ENCODE data around the gene FKBP1A. TPM values are rescaled to one million over a fixed set of nuclear protein-coding genes. Genes with fewer than 3 reads are reported as not detected.

Gene FKBP1A
- total and polyA plus RNA-seq, 9 of the 15 experiments (the other 6 are each of a cell fraction or from before 2014, with no cell fraction given): 48.8 to 502 (median 89.6) TPM

GRCh38 chr20:1334761-1335160, 58.1 kb downstream of the FKBP1A start (continued):
- TF ChIP-seq ZNF592 (IDR thresholded peaks at IDR 0.05): no peak
- TF ChIP-seq NR2F6 (CRISPR knock-in tag; IDR thresholded peaks at IDR 0.05): no peak
- no peak for TF ChIP-seq SMARCA4 (IDR thresholded peaks at IDR 0.05)
- no peak for TF ChIP-seq NR2C1 (IDR thresholded peaks at IDR 0.05)
- no peak for TF ChIP-seq NR2C1 (tag; IDR thresholded peaks at IDR 0.05)
- peak; percentile 86 for TF ChIP-seq CEBPG (CRISPR knock-in tag; IDR thresholded peaks at IDR 0.05)
- peak; percentile 52 to 74; a peak in 3 of 4 replicates for TF ChIP-seq CEBPG (tag; conservative IDR thresholded peaks at IDR 0.05 in 1 of 2, IDR thresholded peaks at IDR 0.05 in 1 of 2)
- TF ChIP-seq MTA1 (IDR thresholded peaks at IDR 0.05; ENCODE audit: borderline replicate concordance): no peak
- TF ChIP-seq MCM7 (IDR thresholded peaks at IDR 0.05): no peak
- TF ChIP-seq TCFL5 (CRISPR knock-in tag; conservative IDR thresholded peaks at IDR 0.05): no peak
- no peak for TF ChIP-seq ZBTB9 (CRISPR knock-in tag; IDR thresholded peaks at IDR 0.05)
- no peak for TF ChIP-seq NFIC (IDR thresholded peaks at IDR 0.05)
- no peak for TF ChIP-seq PHB (CRISPR knock-in tag; IDR thresholded peaks at IDR 0.05)
- TF ChIP-seq, protein P1, sequence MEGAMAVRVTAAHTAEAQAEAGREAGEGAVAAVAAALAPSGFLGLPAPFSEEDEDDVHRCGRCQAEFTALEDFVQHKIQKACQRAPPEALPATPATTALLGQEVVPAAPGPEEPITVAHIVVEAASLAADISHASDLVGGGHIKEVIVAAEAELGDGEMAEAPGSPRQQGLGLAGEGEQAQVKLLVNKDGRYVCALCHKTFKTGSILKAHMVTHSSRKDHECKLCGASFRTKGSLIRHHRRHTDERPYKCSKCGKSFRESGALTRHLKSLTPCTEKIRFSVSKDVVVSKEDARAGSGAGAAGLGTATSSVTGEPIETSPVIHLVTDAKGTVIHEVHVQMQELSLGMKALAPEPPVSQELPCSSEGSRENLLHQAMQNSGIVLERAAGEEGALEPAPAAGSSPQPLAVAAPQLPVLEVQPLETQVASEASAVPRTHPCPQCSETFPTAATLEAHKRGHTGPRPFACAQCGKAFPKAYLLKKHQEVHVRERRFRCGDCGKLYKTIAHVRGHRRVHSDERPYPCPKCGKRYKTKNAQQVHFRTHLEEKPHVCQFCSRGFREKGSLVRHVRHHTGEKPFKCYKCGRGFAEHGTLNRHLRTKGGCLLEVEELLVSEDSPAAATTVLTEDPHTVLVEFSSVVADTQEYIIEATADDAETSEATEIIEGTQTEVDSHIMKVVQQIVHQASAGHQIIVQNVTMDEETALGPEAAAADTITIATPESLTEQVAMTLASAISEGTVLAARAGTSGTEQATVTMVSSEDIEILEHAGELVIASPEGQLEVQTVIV (CRISPR knock-in tag; IDR thresholded peaks at IDR 0.05; ENCODE audit: borderline replicate concordance): no peak
- TF ChIP-seq, protein P2, sequence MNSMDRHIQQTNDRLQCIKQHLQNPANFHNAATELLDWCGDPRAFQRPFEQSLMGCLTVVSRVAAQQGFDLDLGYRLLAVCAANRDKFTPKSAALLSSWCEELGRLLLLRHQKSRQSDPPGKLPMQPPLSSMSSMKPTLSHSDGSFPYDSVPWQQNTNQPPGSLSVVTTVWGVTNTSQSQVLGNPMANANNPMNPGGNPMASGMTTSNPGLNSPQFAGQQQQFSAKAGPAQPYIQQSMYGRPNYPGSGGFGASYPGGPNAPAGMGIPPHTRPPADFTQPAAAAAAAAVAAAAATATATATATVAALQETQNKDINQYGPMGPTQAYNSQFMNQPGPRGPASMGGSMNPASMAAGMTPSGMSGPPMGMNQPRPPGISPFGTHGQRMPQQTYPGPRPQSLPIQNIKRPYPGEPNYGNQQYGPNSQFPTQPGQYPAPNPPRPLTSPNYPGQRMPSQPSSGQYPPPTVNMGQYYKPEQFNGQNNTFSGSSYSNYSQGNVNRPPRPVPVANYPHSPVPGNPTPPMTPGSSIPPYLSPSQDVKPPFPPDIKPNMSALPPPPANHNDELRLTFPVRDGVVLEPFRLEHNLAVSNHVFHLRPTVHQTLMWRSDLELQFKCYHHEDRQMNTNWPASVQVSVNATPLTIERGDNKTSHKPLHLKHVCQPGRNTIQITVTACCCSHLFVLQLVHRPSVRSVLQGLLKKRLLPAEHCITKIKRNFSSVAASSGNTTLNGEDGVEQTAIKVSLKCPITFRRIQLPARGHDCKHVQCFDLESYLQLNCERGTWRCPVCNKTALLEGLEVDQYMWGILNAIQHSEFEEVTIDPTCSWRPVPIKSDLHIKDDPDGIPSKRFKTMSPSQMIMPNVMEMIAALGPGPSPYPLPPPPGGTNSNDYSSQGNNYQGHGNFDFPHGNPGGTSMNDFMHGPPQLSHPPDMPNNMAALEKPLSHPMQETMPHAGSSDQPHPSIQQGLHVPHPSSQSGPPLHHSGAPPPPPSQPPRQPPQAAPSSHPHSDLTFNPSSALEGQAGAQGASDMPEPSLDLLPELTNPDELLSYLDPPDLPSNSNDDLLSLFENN (IDR thresholded peaks at IDR 0.05; ENCODE audit: low read depth in 2 of 2, low read length in 2 of 2): no peak
- no peak for TF ChIP-seq ESRRA (IDR thresholded peaks at IDR 0.05; ENCODE audit: borderline replicate concordance, low read depth)
- no peak for TF ChIP-seq THRB (CRISPR knock-in tag; conservative IDR thresholded peaks at IDR 0.05)

All from K562 (cell line).